HEK293T (cell line): ENCODE measurements around the gene FBXL16.

Experiments
- CTCF ChIA-PET: fragments of 350-600 bp; formaldehyde crosslinking; extraction: SDS; loops from one replicate; lab custom pipeline; 2021; ENCODE audit warnings: antibody characterized with exemption, inconsistent platforms; lab: Yijun Ruan, JAX
- POLR2A ChIA-PET: fragments of 350-600 bp; formaldehyde crosslinking; extraction: SDS; loops from one replicate; lab custom pipeline; 2020; ENCODE audit warnings: antibody characterized with exemption, inconsistent platforms; lab: Yijun Ruan, JAX
- DNase-seq: peaks from one replicate; pipeline ENCODE4 v3.0.0; 2012; ENCODE audit warnings: mixed read lengths; ENCODE audit errors: extremely low spot score
- ARNT ChIP-seq: fragments of 450-650 bp; IDR thresholded peaks from 2 replicates; pipeline ENCODE4 v1.6.1; 2017; ENCODE audit warnings: mild to moderate bottlenecking
- BHLHE40 ChIP-seq: fragments of 450-650 bp; IDR thresholded peaks from 2 replicates; pipeline ENCODE4 v1.6.1; 2016; ENCODE audit warnings: mild to moderate bottlenecking, moderate library complexity, borderline replicate concordance
- CTBP1 ChIP-seq: fragments of 450-650 bp; IDR thresholded peaks from 2 replicates; pipeline ENCODE4 v1.6.1; 2016; ENCODE audit warnings: borderline replicate concordance
- ELF4 ChIP-seq: fragments of 450-650 bp; IDR thresholded peaks from 2 replicates; pipeline ENCODE4 v1.6.1; 2017; ENCODE audit warnings: antibody characterized with exemption
- FOXA1 ChIP-seq: fragments of 450-650 bp; IDR thresholded peaks from 2 replicates; pipeline ENCODE4 v1.6.1; 2016; ENCODE audit warnings: mild to moderate bottlenecking
- FOXK2 ChIP-seq: fragments of 450-650 bp; IDR thresholded peaks from 2 replicates; pipeline ENCODE4 v1.6.1; 2016; ENCODE audit warnings: mild to moderate bottlenecking
- FOXM1 ChIP-seq: fragments of 450-650 bp; IDR thresholded peaks from 2 replicates; pipeline ENCODE4 v1.6.1; 2017; ENCODE audit warnings: mild to moderate bottlenecking, borderline replicate concordance
- HDGF ChIP-seq: fragments of 450-650 bp; IDR thresholded peaks from 2 replicates; pipeline ENCODE4 v1.6.1; 2017; ENCODE audit warnings: antibody characterized with exemption, borderline replicate concordance
- L3MBTL2 ChIP-seq: fragments of 450-650 bp; conservative IDR thresholded peaks from 2 replicates; pipeline ENCODE4 v1.6.1; 2016; ENCODE audit warnings: mild to moderate bottlenecking
- LEF1 ChIP-seq: fragments of 450-650 bp; IDR thresholded peaks from 2 replicates; pipeline ENCODE4 v1.6.1; 2017; ENCODE audit warnings: mild to moderate bottlenecking, borderline replicate concordance
- NFRKB ChIP-seq: fragments of 450-650 bp; IDR thresholded peaks from 2 replicates; pipeline ENCODE4 v1.6.1; 2016; ENCODE audit warnings: mild to moderate bottlenecking, moderate library complexity
- SP1 ChIP-seq: fragments of 450-650 bp; IDR thresholded peaks from 2 replicates; pipeline ENCODE4 v1.6.1; 2017
- SUZ12 ChIP-seq: fragments of 450-650 bp; IDR thresholded peaks from 2 replicates; pipeline ENCODE4 v1.6.1; 2016; ENCODE audit warnings: mild to moderate bottlenecking
- TARDBP ChIP-seq: fragments of 450-650 bp; IDR thresholded peaks from 2 replicates; pipeline ENCODE4 v1.6.1; 2016
- ZNF384 ChIP-seq: fragments of 450-650 bp; IDR thresholded peaks from 2 replicates; pipeline ENCODE4 v1.6.1; 2016
- TF ChIP-seq, protein P1 (sequence below): fragments of 450-650 bp; IDR thresholded peaks from 2 replicates; pipeline ENCODE4 v1.6.1; 2016

The FBXL16 gene

DNA sequence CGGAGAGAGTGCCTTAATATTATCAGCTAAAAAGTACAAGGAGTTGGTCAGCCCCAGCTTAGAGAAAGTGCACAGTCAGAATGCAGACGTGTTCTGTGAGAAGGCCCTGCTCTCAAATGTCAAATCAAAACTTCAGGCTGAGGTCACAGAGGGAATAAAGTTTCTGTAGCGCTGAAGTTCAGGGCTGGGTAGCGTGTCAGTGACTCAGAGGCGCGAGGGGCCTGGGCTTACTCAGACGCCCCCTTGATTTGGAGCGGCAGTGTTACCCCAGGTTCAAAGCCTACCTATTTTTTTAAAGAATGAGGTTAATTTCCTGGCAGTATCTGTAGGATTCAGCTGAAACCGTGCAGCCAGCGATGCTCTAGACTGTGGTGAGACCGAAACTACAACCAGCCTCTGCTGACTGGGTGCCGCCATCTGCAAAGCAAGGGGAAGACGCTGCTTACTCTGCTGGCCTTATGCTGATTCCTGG is 30.4 kb upstream of the FBXL16 start:
- ChIA-PET CTCF (interaction anchor here (0.7 kb wide), 1 partner anchor 8 kb away, joined by 3 read pairs; no protein-coding TSS in a partner anchor), POLR2A (interaction anchor here (0.7 kb wide), 1 partner anchor 10 kb away, joined by 4 read pairs; no protein-coding TSS in a partner anchor)
- DNase-seq = no peak
- no peak for TF ChIP-seq L3MBTL2
- no peak for TF ChIP-seq FOXM1
- TF ChIP-seq TARDBP = no peak
- TF ChIP-seq SP1 = no peak
- no peak for TF ChIP-seq HDGF
- TF ChIP-seq, protein P1, sequence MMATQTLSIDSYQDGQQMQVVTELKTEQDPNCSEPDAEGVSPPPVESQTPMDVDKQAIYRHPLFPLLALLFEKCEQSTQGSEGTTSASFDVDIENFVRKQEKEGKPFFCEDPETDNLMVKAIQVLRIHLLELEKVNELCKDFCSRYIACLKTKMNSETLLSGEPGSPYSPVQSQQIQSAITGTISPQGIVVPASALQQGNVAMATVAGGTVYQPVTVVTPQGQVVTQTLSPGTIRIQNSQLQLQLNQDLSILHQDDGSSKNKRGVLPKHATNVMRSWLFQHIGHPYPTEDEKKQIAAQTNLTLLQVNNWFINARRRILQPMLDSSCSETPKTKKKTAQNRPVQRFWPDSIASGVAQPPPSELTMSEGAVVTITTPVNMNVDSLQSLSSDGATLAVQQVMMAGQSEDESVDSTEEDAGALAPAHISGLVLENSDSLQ = no peak
- TF ChIP-seq NFRKB = no peak
- TF ChIP-seq BHLHE40 = no peak
- no peak for TF ChIP-seq ELF4
- TF ChIP-seq FOXA1 = no peak
- TF ChIP-seq SUZ12 = no peak
- TF ChIP-seq LEF1 = no peak
- no peak for TF ChIP-seq CTBP1
- no peak for TF ChIP-seq ZNF384
- no peak for TF ChIP-seq ARNT
- TF ChIP-seq FOXK2 = no peak

DNA sequence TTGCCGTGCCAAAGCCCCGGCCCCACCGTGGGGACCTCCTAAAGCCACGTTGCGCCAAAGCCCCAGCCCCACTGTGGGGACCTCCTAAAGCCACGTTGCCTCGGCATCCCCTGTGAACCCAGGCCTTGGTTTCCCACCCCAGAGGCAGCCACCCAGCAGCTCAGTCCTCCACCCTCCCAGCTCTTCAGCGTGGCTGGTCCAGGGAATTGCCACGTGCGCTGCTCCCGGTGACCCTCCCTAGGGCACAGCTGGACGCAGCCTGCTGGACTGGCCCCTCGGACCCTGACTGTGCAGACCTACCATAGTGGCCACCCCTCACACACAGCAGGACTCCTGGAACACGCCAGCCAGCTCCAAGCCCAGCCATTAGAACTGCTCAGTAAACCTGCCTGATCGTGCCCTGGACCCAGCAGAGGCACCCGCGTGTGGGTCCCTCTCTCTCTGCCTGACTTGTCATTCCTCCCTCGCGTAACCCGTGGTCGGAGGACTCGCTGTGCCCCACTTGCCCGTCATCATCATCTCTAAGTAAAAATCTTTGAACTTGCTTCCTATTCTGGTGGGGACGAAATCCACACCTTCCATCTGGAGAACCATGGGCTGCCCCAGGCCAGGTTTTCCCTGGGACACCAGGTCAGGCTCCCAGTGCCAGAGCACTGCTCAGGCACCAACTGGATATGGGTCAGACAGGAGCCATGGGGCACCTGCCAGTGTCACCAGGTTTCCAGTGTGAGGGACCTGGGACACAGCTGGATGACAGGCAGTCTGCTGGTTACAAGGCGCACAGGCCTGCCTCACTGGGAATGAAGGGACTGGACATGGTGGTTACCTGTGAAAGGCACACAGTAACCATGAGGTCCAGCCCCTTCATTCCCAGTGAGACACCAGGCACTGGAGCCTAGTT is 29.6 kb upstream of the FBXL16 start:
- TF ChIP-seq FOXM1 = no peak
- TF ChIP-seq ZNF384 = no peak
- no peak for TF ChIP-seq ELF4
- TF ChIP-seq CTBP1 = no peak
- no peak for TF ChIP-seq LEF1
- TF ChIP-seq BHLHE40 = no peak
- TF ChIP-seq SP1 = no peak
- TF ChIP-seq SUZ12 = no peak
- no peak for TF ChIP-seq ARNT
- no peak for TF ChIP-seq FOXK2
- no peak for TF ChIP-seq L3MBTL2
- TF ChIP-seq TARDBP = no peak
- TF ChIP-seq HDGF = no peak
- TF ChIP-seq NFRKB = no peak
- TF ChIP-seq, protein P1 = no peak
- no peak for TF ChIP-seq FOXA1
- ChIA-PET POLR2A (interaction anchor here (0.8 to 1.0 kb wide), 2 partner anchors 10 to 13 kb away, joined by 3 to 4 read pairs; no protein-coding TSS in a partner anchor), CTCF (interaction anchor here (0.7 kb wide), 1 partner anchor 8 kb away, joined by 3 read pairs; no protein-coding TSS in a partner anchor)
- DNase-seq = no peak

DNA sequence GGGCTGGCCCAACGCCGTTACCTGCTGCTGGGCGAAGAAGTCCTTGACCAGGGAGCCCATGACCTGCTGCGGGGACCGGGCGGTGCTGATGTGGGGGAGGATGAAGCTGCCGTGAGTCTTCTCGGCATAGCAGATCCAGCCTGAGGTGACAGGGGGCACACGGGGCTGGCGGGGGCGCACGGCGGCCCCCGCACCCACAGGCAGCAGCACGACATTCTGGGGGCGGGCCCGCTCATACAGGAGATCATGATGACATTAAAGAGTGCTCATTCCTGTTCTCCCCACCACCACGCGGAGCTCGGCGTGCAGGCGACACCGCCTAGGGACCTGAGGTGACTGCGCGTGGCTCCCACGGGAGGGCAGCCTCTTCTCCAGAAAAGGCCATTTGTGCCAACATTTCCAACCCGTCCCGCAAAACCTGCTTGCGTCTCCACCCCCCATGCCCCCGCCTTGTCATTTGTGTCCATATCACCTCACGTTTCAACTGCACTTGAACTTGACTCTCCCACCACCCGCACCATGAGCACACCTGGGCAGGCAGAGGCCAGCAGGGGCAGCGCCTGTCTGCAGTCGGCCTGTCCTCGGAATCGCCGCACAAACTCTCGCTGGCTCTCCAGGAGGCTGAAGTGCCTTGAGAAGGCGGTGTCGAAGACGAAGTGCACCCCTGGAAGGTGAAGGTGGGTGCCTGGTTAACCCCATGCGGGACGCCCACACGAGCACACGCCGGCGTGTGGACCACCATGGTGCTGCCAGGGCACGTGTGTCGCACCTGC is 28.8 kb upstream of the FBXL16 start:
- ChIA-PET CTCF (no interaction called here), POLR2A (interaction anchor here (0.6 to 1.0 kb wide), 3 partner anchors 9 to 13 kb away, joined by 3 to 4 read pairs (median 3); partner anchors contain the start of gene ANTKMT)
- TF ChIP-seq SUZ12 (no peak), ARNT (no peak), ZNF384 (no peak), NFRKB (no peak), FOXM1 (no peak), TARDBP (no peak), SP1 (no peak)
- DNase-seq = no peak

DNA sequence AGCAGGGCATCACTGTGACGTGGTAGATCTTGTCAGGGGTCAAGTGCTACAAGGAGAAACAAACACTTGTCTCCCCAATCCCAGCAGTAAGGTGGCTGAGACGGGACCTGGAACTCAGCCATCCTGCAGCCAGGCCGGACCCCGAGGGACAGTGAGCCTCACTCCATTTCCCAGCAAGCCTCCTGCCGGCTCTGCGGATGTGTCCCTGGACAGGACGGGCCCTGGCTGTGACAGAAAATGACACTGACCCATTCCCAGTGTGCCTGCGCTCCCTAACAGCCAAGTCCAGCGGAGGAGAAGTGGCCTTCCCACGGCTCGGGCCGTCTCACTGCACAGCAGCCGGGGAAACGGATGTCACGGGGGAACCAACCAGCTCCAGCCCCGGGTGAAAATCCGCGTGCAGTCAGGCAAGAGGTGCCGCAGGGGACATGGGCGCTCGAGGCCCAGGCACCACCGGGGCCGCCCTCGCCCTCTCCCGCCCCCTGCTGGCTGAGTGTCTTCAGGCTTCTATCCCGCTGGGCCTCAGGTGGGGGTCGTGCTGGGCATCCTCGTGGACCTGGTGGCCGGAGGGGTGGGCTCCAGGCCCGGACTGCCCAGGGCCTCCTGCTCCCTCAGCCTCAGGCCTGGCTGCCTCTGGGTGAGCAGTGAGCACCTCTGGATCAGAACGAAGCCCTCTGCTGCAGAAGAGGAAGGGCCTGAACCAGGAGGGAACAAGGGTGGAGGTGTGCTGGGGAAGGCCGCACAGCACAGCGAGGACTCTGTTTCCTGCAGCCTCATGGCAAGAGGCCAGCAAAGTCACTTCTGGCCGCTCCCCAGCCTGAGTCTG is 28.0 kb upstream of the FBXL16 start:
- ChIA-PET CTCF (no interaction called here), POLR2A (no interaction called here)

DNA sequence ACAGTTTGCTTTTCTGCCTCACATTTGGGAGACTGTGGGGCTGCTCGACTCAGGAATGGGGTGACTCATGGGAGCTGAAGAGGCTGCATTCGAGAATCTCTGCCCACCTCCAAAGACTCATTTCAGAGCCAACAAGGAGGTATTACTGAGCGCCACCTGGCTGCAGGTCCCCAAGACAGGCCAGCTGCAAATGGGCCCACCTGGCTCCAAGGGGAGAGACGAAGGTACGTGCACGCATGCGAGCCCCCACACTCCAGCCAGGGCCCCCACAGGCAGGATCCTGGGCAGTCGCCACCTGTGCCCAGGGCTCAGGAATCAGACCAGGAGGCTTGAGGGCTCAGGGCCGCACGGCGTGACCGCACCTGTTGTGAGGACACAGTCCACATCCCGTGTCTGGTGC is 27.3 kb upstream of the FBXL16 start:
- CTCF ChIA-PET = no interaction called here
- no peak for DNase-seq
- TF ChIP-seq BHLHE40 (no peak), FOXK2 (no peak), ZNF384 (no peak), HDGF (no peak), NFRKB (no peak), CTBP1 (no peak), FOXA1 (no peak)
- TF ChIP-seq, protein P1 = no peak
- POLR2A ChIA-PET = no interaction called here

More for the DNA sequence above, 28.0 kb upstream of the FBXL16 start:
- no peak for DNase-seq
- TF ChIP-seq CTBP1 = no peak
- TF ChIP-seq L3MBTL2 = no peak
- TF ChIP-seq FOXA1 = no peak
- no peak for TF ChIP-seq ZNF384
- TF ChIP-seq LEF1 = no peak
- TF ChIP-seq HDGF = no peak
